Activated CD8-positive, alpha-beta T cell treated with anti-CD3 and anti-CD28 coated beads for 36 hours (primary cell): Measurements from ENCODE around the gene ACRV1. TPM values are rescaled to one million over a fixed set of nuclear protein-coding genes. Genes with fewer than 3 reads are reported as not detected.

Experiments
- ATAC-seq: fragments of 200-7000 bp; cut with Tn5 transposase; one replicate; pipeline ENCODE4 v1.10.0; 2021; ENCODE audit warnings: mild to moderate bottlenecking, moderate library complexity
- CTCF ChIA-PET: fragments of 350-600 bp; sonication (Branson Sonifier 250); formaldehyde crosslinking; loops from one replicate; lab custom pipeline; 2021; ENCODE audit warnings: antibody characterized with exemption; lab: Charles Lee
- POLR2A ChIA-PET: fragments of 350-600 bp; sonication (Branson Sonifier 250); formaldehyde crosslinking; loops from one replicate; lab custom pipeline; 2021; ENCODE audit warnings: antibody characterized with exemption; lab: Charles Lee
- DNase-seq: peaks from one replicate; pipeline ENCODE4 v3.0.0-alpha.2; 2020
- H3K27ac Mint-ChIP-seq: one replicate; pipeline ENCODE4 v1.8.0; 2021; ENCODE audit warnings: mild to moderate bottlenecking, mixed read lengths
- H3K27me3 Mint-ChIP-seq: one replicate; pipeline ENCODE4 v1.8.0; 2021; ENCODE audit warnings: mixed read lengths
- H3K36me3 Mint-ChIP-seq: one replicate; pipeline ENCODE4 v1.8.0; 2021; ENCODE audit warnings: low read depth, mixed read lengths
- H3K4me1 Mint-ChIP-seq: one replicate; pipeline ENCODE4 v1.8.0; 2021; ENCODE audit warnings: low read depth, mixed read lengths
- H3K4me3 Mint-ChIP-seq: one replicate; pipeline ENCODE4 v1.8.0; 2021; ENCODE audit warnings: mild to moderate bottlenecking, moderate library complexity, mixed read lengths
- H3K9me3 Mint-ChIP-seq: one replicate; pipeline ENCODE4 v1.8.0; 2021; ENCODE audit warnings: mixed read lengths
- CTCF ChIP-seq: fragments of 200-600 bp; IDR thresholded peaks from one replicate; pipeline ENCODE4 v1.8.0; 2022; ENCODE audit warnings: antibody characterized with exemption, mild to moderate bottlenecking
- intact Hi-C: fragments of 100-400 bp; cut with micrococcal nuclease; formaldehyde crosslinking; loops from one replicate; pipeline ENCODE4 v1.10.0; 2022
- total RNA-seq, 2 experiments: library from RNA; stranded (reverse); gene quantifications; one replicate each; pipeline ENCODE4 v1.2.3, GENCODE V29; 2021

Gene ACRV1
- total RNA-seq, 2 experiments from 2014 or later, result not detected

- ATAC-seq (no peak), DNase-seq (no peak)
- intact Hi-C loops, result no loop called here
- CTCF ChIA-PET, result no interaction called here
- H3K27ac Mint-ChIP-seq, result no peak overlapping the region
- H3K36me3 Mint-ChIP-seq, result no peaks in the 10 kb centered on the region
- no peak for TF ChIP-seq CTCF
- no peaks in the 10 kb centered on the region for H3K27me3 Mint-ChIP-seq
- POLR2A ChIA-PET, result no interaction called here
- no peaks in the 10 kb centered on the region for H3K9me3 Mint-ChIP-seq
- H3K4me3 Mint-ChIP-seq, result no peak overlapping the region
- H3K4me1 Mint-ChIP-seq, result no peaks in the 10 kb centered on the region
Observed at GRCh38 chr11:125689274-125689859, 8.7 kb upstream of the ACRV1 start.

- no peak overlapping the region for H3K4me3 Mint-ChIP-seq
- POLR2A ChIA-PET, result no interaction called here
- intact Hi-C loops, result no loop called here
Observed at GRCh38 chr11:125688632-125689031, 8.0 kb upstream of the ACRV1 start.

GRCh38 chr11:125688066-125688465 lies 7.4 kb upstream of the ACRV1 start:
- Mint-ChIP-seq H3K27ac (no peak overlapping the region), H3K9me3 (no peaks in the 10 kb centered on the region), H3K27me3 (no peaks in the 10 kb centered on the region), H3K4me1 (no peaks in the 10 kb centered on the region), H3K36me3 (no peaks in the 10 kb centered on the region), H3K4me3 (no peak overlapping the region)
- intact Hi-C loops, result no loop called here
- ChIA-PET CTCF (no interaction called here), POLR2A (interaction anchor here (0.8 kb wide), 1 partner anchor 8 kb away, joined by 3 read pairs; no protein-coding TSS in a partner anchor)
- no peak for TF ChIP-seq CTCF
- DNase-seq (no peak), ATAC-seq (no peak)

More at GRCh38 chr11:125688632-125689031, 8.0 kb upstream of the ACRV1 start:
- Mint-ChIP-seq H3K4me1 (no peaks in the 10 kb centered on the region), H3K27ac (no peak overlapping the region), H3K36me3 (no peaks in the 10 kb centered on the region), H3K9me3 (no peaks in the 10 kb centered on the region), H3K27me3 (no peaks in the 10 kb centered on the region)
- DNase-seq (no peak), ATAC-seq (no peak)
- TF ChIP-seq CTCF, result no peak
- CTCF ChIA-PET, result no interaction called here

- H3K4me3 Mint-ChIP-seq, result no peak overlapping the region
- CTCF ChIA-PET, result no interaction called here
- POLR2A ChIA-PET, result no interaction called here
Observed at GRCh38 chr11:125685228-125685627, 4.6 kb upstream of the ACRV1 start.

More at GRCh38 chr11:125685228-125685627, 4.6 kb upstream of the ACRV1 start:
- no peak for TF ChIP-seq CTCF
- Mint-ChIP-seq H3K27me3 (no peaks in the 10 kb centered on the region), H3K27ac (no peak overlapping the region), H3K36me3 (no peaks in the 10 kb centered on the region), H3K9me3 (no peaks in the 10 kb centered on the region), H3K4me1 (no peaks in the 10 kb centered on the region)
- DNase-seq, result no peak
- no peak for ATAC-seq
- intact Hi-C loops, result no loop called here
